HG03520 (cell line): ENCODE data around the gene C2CD2.
A peak's percentile ranks its signal among the peaks of the same experiment; 100 is the strongest.

ENCODE experiments used
- ATAC-seq: cut with Tn5 transposase; IDR thresholded peaks from one replicate; pipeline ENCODE4 v1.9.1; 2021; ENCODE audit warnings: mild to moderate bottlenecking, moderate library complexity; ENCODE audit not compliant: unreplicated experiment

Gene C2CD2

GRCh38 chr21:41892726-41893125 lies 61.1 kb downstream of the C2CD2 start:
- no peak for ATAC-seq

DNA sequence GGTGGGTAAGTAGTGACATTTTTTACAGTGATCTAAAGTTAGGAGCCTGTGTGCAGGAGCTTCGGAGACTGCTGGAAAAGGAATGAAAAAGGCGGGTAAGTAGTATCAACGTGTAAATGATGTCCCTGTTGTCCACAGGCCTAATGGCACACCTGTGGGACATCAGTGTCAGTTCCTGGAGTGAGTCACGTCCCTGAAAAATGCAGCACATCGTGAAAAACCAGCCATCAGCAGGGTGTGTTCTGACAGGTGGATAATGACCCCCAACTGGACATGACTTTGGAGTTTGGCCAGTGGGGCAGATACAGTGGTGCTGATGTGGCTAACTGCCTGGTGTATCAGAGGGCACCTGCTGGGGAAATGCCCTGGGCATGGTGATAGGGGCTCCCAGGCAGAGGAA lies 62.7 kb downstream of the C2CD2 start:
- no peak for ATAC-seq

- no peak for ATAC-seq
Measured at GRCh38 chr21:41890355-41890754, 63.5 kb downstream of the C2CD2 start.

DNA sequence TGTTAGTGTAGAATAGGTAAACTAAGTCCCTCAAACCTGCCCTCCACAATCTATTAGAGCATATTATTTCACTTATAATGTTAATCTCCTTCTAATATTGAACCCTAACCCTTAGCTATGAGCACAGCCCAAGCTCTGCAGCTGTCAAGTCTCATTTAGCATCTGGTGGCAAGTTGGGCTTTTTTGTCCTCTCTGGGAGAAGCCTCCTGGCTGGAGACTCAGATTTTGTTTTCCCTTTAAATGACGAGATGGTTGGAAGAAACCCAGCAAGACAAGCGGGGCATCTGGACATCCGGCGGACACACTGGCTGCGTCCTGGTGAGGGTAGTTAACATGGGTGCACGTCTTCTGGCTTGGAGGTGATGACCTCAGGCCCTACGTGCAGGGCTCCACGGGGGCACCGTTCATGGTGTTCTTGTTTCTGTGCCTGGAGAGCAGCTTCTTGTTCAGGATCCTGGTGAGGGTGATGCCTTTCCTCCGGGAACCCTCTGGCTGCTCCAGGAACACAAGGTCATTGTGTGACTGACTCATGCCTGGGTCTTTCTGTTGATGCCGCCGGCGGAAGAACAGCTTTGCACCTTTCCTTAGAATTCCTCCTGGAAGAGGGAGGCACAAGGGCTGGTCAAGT lies 65.0 kb downstream of the C2CD2 start:
- no peak for ATAC-seq

DNA sequence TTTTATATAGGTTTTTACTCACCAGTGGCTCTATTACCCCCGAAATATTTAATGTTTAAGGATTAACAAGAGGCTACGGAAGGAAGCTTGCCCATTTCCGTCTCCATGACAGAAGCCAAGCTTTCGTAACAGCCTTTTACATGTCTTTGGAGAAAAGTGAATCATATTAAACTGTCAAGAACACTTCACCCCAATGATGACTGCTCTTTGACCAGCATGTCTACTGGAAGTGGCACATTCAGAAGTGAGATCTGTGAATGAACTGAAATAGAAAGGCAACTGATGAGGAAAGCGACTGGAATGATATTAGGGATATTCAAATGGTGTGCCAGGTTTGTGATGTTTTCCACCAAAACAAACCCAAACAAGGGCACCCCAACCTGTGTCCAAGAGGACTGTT lies 66.2 kb downstream of the C2CD2 start:
- ATAC-seq: no peak

GRCh38 chr21:41886328-41886727 lies 67.5 kb downstream of the C2CD2 start:
- ATAC-seq: no peak

DNA sequence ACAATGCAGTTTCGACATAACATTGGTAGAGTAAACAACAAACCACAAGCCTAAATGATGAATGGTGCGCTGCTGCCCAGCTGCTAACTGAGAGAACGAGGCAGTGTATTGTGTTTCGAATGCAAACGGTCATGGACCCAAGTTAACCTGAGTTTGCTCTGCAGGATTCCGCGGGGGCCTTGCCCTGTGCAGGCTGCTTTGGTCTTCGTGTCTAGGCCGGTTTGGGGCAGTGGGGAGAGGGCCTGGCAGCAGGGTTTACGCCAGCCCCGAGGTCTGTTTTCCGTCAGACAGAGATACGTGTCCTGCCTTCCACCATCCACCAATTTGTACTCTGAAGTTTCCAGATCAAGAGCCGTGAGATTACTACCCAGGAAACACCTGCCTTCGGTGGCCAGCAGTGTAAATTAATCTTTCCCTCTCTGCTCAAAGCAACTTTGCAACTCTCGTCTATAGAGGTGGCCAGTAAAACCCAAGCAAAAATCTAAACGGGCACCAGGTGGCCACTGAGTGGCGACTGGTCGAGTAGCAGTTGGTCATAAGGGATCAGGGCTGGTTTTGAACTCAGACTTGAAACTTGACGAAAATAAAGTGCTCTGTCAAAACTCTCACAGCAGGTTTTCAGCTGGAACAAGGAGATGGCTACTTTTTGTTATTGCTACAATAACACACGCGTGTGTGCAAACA lies 68.3 kb downstream of the C2CD2 start:
- no peak for ATAC-seq

DNA sequence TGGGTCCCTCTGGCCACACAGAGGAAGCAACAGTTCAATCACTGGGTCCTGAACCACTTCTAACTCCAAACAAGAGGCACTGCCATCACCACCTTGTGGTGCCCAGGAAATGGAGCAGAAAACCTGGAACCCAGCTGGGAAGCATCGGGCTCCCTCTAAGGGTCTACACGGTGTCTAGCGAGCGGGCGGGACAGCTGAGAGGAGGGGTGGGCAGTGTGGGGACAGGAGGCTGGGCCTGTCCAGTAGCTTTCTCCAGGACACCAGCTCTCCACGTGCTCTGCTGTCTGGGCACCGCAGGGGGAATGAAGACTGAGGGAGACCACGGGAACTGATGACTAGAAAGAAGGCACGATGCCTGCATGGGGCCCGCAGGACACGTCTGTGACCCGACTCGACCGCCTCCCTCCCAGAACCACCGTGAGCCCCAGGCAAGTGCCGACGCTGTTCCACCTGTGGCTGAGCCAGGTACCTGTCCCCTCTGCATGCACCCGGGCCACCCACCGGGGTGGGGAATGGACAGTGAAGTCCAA lies 69.3 kb downstream of the C2CD2 start:
- ATAC-seq: no peak

DNA sequence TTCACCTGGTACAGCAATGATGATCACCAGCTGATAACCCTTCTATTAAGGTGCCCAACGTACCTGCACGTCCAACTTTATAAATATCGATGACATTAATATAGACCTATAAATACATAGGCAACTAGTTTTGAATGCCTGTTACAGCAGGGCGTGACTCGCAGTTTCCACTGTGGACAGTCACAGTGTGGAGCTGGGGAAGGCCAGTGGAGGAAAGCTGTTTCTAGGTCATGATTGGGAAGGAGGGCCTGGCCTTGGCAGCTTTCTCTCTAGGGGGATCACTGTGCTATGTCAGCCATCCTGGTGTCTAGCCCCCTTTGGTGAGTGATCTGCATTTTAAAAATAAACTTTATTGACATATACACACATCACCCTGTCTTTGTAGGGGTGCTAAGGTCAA lies 70.2 kb downstream of the C2CD2 start:
- ATAC-seq: no peak

- no peak for ATAC-seq
Measured at GRCh38 chr21:41881051-41881450, 72.8 kb downstream of the C2CD2 start.

- ATAC-seq: no peak
Measured at GRCh38 chr21:41880153-41880552, 73.7 kb downstream of the C2CD2 start.

DNA sequence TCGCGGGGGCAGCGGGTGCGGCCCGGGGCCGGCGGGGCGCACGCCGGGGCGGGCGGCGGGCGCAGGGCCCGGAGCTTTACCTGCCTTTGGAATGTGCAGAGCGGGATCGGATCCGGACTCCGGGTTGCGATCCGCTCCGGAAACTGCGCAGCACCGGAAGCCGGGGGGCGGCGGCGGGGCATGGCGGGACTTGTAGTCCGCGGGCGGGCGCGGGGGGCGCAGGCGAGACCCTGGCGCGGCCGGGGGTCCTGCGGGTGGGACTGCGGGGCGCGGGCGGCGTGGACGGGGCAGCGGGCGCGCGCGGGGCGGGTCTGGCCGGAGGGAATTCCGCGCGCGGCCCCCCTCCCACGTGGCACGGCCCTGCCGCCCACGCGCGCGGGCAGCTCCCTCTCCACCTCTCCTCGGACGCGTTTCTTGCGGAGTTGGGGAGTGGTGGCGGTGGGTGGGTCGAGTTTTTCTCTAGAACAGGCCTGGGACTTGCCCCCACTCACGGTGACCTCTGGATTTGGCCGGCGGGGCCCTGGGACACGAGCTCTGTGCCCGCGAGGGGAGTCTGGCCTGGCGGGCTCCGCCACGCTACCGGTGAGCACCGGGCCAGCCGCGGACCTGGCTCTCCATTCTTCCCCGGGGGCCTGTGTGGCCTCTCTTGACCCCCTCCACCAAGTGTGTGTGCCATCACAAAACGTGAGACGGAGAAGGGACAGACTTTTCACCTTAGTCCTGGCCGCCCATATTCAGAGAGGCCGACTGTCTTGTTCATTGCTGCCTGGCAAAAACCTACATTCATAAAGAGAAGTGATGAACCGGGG lies 74.4 kb downstream of the C2CD2 start, which contains the start of gene PRDM15:
PRDM15 (minus strand) TSS at position 155 of the 809 bp plus-strand sequence. CDS start 18,981 bp downstream, outside the sequence.
- ATAC-seq: peak; percentile 43

DNA sequence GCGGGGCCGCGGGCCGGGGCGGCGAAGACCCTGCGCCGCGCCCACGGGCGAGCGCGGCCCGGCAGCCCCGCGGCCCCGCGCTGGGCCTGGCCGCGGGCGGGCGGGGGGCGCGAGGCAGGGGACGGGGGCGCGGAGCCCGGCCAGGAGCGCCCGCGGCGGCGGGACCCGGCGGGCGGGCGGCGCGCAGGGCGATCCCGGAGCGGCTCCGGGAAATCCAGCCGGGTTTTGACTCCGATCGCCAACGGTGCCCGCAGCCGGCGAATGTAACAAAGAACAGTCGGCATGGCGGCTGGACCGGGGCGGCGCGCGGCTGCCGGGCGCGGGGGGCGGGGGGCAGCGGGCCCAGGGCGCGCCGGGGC lies 75.0 kb downstream of the C2CD2 start:
- ATAC-seq: peak; percentile 42

DNA sequence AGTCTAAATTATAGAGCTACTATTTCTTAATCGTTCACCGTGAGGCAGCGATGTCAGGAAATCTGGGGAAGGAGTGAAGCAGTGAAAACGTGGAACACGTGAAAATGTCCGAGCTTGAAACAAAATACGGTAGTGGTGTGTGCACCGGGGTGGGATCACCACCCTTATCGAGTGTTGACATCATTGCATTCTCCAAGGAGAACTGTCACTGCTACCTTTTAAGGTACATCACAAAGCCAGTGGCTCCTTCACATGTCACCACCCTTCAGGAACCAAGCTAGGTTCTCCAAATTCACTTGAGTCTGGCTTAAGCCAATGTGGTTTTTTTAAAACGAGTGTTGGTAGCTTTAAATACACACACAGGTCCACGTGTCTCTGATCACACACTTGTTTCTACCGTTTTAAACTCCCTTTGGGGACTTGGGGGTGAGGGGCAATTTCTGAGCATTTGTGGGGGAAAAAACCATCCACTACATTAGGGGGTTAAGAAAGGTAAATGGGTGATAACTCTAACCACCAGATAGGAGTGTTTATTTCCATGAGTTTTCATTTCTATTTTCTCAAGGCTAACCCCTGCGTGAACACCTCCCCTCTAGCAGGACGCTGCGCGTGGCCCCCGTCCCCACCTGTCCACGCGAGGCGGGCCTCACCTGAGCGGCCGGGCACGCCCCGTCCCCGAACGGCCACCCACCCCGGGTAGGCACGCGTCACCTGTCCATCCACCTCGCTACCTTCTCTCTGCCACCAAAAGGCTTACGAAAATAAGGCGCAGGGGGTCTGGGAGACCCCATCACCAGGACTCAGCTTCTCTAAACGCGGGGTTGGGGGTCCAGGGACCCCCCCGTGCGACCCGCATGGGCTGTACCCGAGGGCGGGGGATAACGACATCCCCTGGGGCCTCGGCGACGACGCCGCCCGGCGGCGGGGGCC lies 75.7 kb downstream of the C2CD2 start:
- ATAC-seq: peak; percentile 31

- ATAC-seq: no peak
Measured at GRCh38 chr21:41876928-41877652, 76.7 kb downstream of the C2CD2 start.

DNA sequence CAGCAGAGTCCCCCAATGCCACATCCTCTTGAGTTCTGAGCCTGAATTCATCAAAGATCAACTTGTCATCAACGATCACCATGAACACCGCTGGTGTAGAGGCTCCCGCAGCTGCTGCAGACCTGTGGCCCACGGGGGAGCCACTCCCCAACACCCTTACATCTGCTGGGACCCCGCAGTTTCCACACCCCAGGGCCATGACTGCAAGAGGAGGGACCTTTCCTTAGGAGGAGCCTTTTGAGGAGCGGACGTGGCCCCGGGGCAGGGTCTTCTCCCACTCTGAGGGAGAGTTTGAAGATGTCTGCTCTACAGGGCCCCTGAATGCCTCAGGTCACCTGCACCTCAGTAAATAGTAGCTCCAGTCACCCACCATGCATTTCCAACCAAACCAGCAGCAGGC lies 77.4 kb downstream of the C2CD2 start:
- no peak for ATAC-seq

DNA sequence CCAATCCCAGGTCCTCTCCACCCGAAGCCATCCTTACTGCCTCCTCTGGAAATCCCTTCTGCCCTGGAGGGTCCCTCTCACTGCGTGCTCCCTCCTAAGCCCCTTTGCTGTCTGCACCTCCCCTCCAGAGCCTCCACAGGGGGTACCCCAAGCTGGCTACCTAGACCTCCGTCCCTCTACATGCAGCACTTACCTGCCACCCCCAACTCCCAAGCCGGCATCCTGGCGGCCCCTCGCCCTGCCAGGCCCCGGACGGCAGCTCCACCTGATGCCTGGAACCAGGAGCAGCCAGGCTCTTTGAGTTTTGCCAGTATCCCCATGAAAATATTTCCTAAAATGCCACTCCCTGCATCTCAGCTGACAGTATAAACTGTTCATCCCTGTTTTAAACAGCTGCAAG lies 78.7 kb downstream of the C2CD2 start:
- no peak for ATAC-seq

DNA sequence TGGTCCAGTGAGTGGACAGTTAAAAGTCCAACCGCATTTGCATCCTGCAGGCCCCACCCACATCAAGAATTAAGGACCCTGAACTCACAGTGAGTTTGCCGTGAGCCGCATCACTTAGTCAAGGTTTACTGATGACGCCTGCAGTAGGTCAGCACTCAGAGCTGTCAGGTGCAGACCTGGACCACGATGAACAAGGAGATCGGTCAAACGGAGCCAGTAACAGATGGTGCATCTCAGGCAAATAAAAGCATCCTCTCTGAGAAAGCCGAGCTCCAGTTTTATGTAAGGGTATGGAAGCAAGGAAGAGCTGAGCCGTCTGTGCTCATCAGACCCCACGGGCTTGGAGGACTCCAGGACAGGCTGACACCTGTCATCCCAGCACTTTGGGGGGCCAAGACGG lies 79.2 kb downstream of the C2CD2 start:
- no peak for ATAC-seq

- ATAC-seq: no peak
Measured at GRCh38 chr21:41873426-41873825, 80.4 kb downstream of the C2CD2 start.

DNA sequence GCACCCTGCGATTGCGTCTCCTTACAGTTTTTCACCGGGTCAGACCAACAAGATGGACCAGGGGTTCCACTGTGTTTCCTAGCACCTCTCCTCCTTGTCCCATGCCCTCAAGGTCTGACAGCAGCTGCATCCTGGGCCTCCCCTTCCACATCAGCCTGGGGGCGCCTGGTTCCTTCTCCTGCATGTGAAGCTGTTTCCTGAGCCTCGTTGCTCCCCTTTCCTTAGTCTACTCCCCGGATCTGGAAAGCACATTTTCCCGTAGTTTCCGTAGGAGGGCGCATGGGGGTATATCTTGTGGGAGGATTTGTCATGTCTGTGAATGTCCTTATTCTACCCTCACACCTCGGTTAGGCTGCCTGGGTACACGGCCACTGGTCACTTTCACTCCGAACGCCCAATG lies 80.8 kb downstream of the C2CD2 start:
- no peak for ATAC-seq
